CD4-positive, alpha-beta T cell treated with Interleukin-15 for 4 hours (primary cell): ENCODE data around the gene CTNNA3.
"Not testable (repeated sequence)": the region's sequence is repeated elsewhere in the genome, so short reads cannot be mapped to it uniquely, and the experiment has no call there.

Experiments
- DNase-seq: peaks from one replicate; pipeline ENCODE4 v3.0.0-alpha.2; 2020; ENCODE audit warnings: low spot score

The CTNNA3 gene

GRCh38 chr10:67696029-67696428 lies at the start of gene CTNNA3:
TSS of gene CTNNA3 (minus strand) at chr10:67696195.
- DNase-seq, result no peak

- peak; percentile 14 for DNase-seq
These were observed 39.4 kb upstream of the CTNNA3 start for GRCh38 chr10:67735430-67735829.

GRCh38 chr10:67733511-67733910 lies 37.5 kb upstream of the CTNNA3 start:
- no peak for DNase-seq

GRCh38 chr10:67725567-67725966 lies 29.6 kb upstream of the CTNNA3 start:
- DNase-seq, result no peak

GRCh38 chr10:67723601-67724000 lies 27.6 kb upstream of the CTNNA3 start:
- no peak for DNase-seq

- DNase-seq, result no peak
These were observed 26.1 kb upstream of the CTNNA3 start for GRCh38 chr10:67722113-67722512.

- DNase-seq, result not testable (repeated sequence)
These were observed 20.5 kb upstream of the CTNNA3 start for GRCh38 chr10:67716455-67716854.

GRCh38 chr10:67705921-67706320 lies 9.9 kb upstream of the CTNNA3 start:
- DNase-seq, result no peak

- not testable (repeated sequence) for DNase-seq
These were observed 3.7 kb upstream of the CTNNA3 start for GRCh38 chr10:67699613-67700270.

- no peak for DNase-seq
These were observed 2.2 kb upstream of the CTNNA3 start for GRCh38 chr10:67698164-67698563.

GRCh38 chr10:67697724-67698131 lies 1.7 kb upstream of the CTNNA3 start:
- peak; percentile 56 for DNase-seq

- no peak for DNase-seq
These were observed 684 bp upstream of the CTNNA3 start for GRCh38 chr10:67696679-67697078.

GRCh38 chr10:67695555-67695954 lies 440 bp downstream of the CTNNA3 start:
- DNase-seq, result no peak

GRCh38 chr10:67691861-67692260 lies 4.1 kb downstream of the CTNNA3 start:
- not testable (repeated sequence) for DNase-seq

- not testable (repeated sequence) for DNase-seq
These were observed 5.5 kb downstream of the CTNNA3 start for GRCh38 chr10:67690540-67690939.

- DNase-seq, result not testable (repeated sequence)
These were observed 11.9 kb downstream of the CTNNA3 start for GRCh38 chr10:67684140-67684539.

GRCh38 chr10:67678335-67678974 lies 17.5 kb downstream of the CTNNA3 start:
- DNase-seq, result no peak

- DNase-seq, result no peak
These were observed 19.7 kb downstream of the CTNNA3 start for GRCh38 chr10:67676208-67676825.

GRCh38 chr10:67670401-67670800 lies 25.6 kb downstream of the CTNNA3 start:
- DNase-seq, result no peak

GRCh38 chr10:67669978-67670377 lies 26.0 kb downstream of the CTNNA3 start:
- DNase-seq, result no peak

- no peak for DNase-seq
These were observed 27.5 kb downstream of the CTNNA3 start for GRCh38 chr10:67668448-67668847.

GRCh38 chr10:67667035-67667425 lies 29.0 kb downstream of the CTNNA3 start:
- no peak for DNase-seq

GRCh38 chr10:67666416-67667034 lies 29.5 kb downstream of the CTNNA3 start:
- peak; percentile 25 for DNase-seq
